Measurements from ENCODE around the gene METTL2B.

DNA sequence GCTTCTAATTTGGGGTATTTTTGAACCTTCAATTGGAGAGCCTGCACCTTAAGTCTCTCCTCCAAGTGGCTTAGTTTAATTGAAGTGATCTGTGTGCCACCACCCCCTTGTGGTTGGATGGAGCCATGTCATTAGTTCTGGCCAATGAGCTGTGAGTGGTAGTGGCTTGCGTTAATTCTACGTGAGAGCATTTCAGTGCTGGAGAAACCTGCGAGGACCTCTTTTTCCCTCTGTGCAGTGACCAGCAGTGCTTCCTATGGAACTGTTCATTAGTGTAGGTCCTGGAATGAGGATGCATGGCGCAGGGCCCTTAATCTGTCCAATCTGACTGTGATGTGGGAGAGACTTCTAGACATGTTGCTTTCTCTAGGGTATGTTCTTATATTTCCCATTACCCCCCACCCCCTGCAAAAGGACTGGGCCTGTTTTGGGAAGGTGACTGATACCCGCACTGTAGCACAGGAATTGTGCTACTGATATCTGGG, 17.1 kb upstream of the METTL2B start:
- TF ChIP-seq MAX (IDR thresholded peaks at IDR 0.05; ENCODE audit: insufficient read depth, insufficient read length): no peak
- TF ChIP-seq POLR2A (IDR thresholded peaks at IDR 0.05; ENCODE audit: low read depth, low read length): no peak
- TF ChIP-seq, protein P1, sequence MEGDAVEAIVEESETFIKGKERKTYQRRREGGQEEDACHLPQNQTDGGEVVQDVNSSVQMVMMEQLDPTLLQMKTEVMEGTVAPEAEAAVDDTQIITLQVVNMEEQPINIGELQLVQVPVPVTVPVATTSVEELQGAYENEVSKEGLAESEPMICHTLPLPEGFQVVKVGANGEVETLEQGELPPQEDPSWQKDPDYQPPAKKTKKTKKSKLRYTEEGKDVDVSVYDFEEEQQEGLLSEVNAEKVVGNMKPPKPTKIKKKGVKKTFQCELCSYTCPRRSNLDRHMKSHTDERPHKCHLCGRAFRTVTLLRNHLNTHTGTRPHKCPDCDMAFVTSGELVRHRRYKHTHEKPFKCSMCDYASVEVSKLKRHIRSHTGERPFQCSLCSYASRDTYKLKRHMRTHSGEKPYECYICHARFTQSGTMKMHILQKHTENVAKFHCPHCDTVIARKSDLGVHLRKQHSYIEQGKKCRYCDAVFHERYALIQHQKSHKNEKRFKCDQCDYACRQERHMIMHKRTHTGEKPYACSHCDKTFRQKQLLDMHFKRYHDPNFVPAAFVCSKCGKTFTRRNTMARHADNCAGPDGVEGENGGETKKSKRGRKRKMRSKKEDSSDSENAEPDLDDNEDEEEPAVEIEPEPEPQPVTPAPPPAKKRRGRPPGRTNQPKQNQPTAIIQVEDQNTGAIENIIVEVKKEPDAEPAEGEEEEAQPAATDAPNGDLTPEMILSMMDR (IDR thresholded peaks at IDR 0.05; ENCODE audit: extremely low read depth in 1 of 2, insufficient read depth in 1 of 2, low read depth in 1 of 2, low read length in 2 of 2): peak; percentile 68 to 82
- TF ChIP-seq EZH2 (IDR thresholded peaks at IDR 0.05; ENCODE audit: borderline replicate concordance, low read depth, low read length, severe bottlenecking): no peak
- no peak for TF ChIP-seq POLR2AphosphoS5 (IDR thresholded peaks at IDR 0.05; ENCODE audit: insufficient read depth, low read depth, low read length)
- TF ChIP-seq GATA2 (IDR thresholded peaks at IDR 0.05; ENCODE audit: insufficient read depth, insufficient read length, low read depth, low read length): no peak
